Neural cell (in vitro differentiated cells): ENCODE data around the gene AGXT2.

Source experiments
- CTCF ChIP-seq: fragments of 450-650 bp; IDR thresholded peaks from 2 replicates; pipeline ENCODE4 v1.5.1; 2014; ENCODE audit warnings: antibody characterized with exemption, mild to moderate bottlenecking, moderate library complexity; ENCODE audit not compliant: poor library complexity, severe bottlenecking
- EP300 ChIP-seq: fragments of 450-650 bp; conservative IDR thresholded peaks from 2 replicates; pipeline ENCODE4 v1.6.1; 2014; ENCODE audit warnings: antibody characterized with exemption, mild to moderate bottlenecking, moderate library complexity; ENCODE audit not compliant: poor library complexity, severe bottlenecking
- EZH2 ChIP-seq: fragments of 200-600, 300-800 bp; shearing (Covaris generic), sonication (generic); IDR thresholded peaks from 2 replicates; pipeline ENCODE4 v1.6.1; 2014; ENCODE audit warnings: antibody characterized with exemption, low read length, borderline replicate concordance, mild to moderate bottlenecking; ENCODE audit not compliant: insufficient read depth, poor library complexity, severe bottlenecking
- MXI1 ChIP-seq: fragments of 450-650 bp; conservative IDR thresholded peaks from 2 replicates; pipeline ENCODE4 v1.6.1; 2014; ENCODE audit warnings: antibody characterized with exemption, mild to moderate bottlenecking; ENCODE audit not compliant: poor library complexity, severe bottlenecking
- SMC3 ChIP-seq: fragments of 450-650 bp; conservative IDR thresholded peaks from 2 replicates; pipeline ENCODE4 v1.6.1; 2014; ENCODE audit warnings: antibody characterized with exemption, mild to moderate bottlenecking, moderate library complexity; ENCODE audit not compliant: poor library complexity

GRCh38 chr5:35015063-35015462 is 32.7 kb downstream of the AGXT2 start:
- TF ChIP-seq MXI1 (no peak), EP300 (no peak), CTCF (no peak), EZH2 (no peak), SMC3 (no peak)
